Uterus (tissue), 4 donors: Measurements from ENCODE around the gene PBXIP1. TPM values are rescaled to one million over a fixed set of nuclear protein-coding genes. Genes with fewer than 3 reads are reported as not detected.

ENCODE experiments used
- DNase-seq, 2 donors: peaks; one replicate each; pipeline ENCODE4 v3.0.0-alpha.2; 2019 to 2020
- H3K27ac ChIP-seq, 2 donors: fragments of 200-600 bp; sonication (generic); 1 replicate in 1 of 2; 2 replicates in 1 of 2; pipeline ENCODE4 v1.5.1; 2016 to 2018
- H3K27me3 ChIP-seq, 2 donors: fragments of 200-600 bp; sonication (generic); one replicate each; pipeline ENCODE4 v1.5.1; 2018 to 2019; ENCODE audit warnings: control low read depth in 1 of 2
- H3K36me3 ChIP-seq, 2 donors: fragments of 200-600 bp; sonication (generic); one replicate each; pipeline ENCODE4 v1.5.1; 2019; ENCODE audit warnings: control low read depth in 1 of 2
- H3K4me1 ChIP-seq, 2 donors: fragments of 200-600 bp; sonication (generic); one replicate each; pipeline ENCODE4 v1.5.1; 2018 to 2019; ENCODE audit warnings: control low read depth in 1 of 2
- H3K4me3 ChIP-seq, 2 donors: fragments of 200-600 bp; sonication (generic); 1 replicate in 1 of 2; 2 replicates in 1 of 2; pipeline ENCODE4 v1.5.1; 2018 to 2019; ENCODE audit warnings: mild to moderate bottlenecking in 1 of 2
- H3K9me3 ChIP-seq, 2 donors: fragments of 200-600 bp; sonication (generic); one replicate each; pipeline ENCODE4 v1.5.1; 2019; ENCODE audit warnings: control low read depth in 1 of 2
- POLR2A ChIP-seq, 2 donors: fragments of 450-650 bp; IDR thresholded peaks; one replicate each; pipeline ENCODE4 v1.6.1; 2016; ENCODE audit warnings: antibody characterized with exemption in 2 of 2, mild to moderate bottlenecking in 1 of 2, moderate library complexity in 1 of 2
- intact Hi-C: fragments of 100-400 bp; cut with DNase I; formaldehyde crosslinking; loops from one replicate; pipeline ENCODE4 v1.15.1; 2023; ENCODE audit warnings: low total_unique reads
- total RNA-seq, 4 donors: library from RNA; depleted of rRNA in 3 of 4; stranded (reverse); fragments of >200 nt in 3 of 4; gene quantifications; one replicate each; pipeline versions ENCODE4 v1.1.0 to v1.2.4, GENCODE V29; 2014 to 2023
- TF ChIP-seq, protein P1 (sequence below), 4 experiments: fragments of 200-600 bp in 2 of 4; fragments of 450-650 bp in 2 of 4; sonication (generic) in 2 of 4; IDR thresholded peaks; one replicate each; pipeline ENCODE4 v1.5.1; 2016 to 2019; ENCODE audit warnings: antibody characterized with exemption in 4 of 4, mild to moderate bottlenecking in 2 of 4, moderate library complexity in 1 of 4
- donor health status: DM: yes; HTN: yes; CAD: no.

Gene PBXIP1
- total RNA-seq, 4 donors from 2014 or later = 34.4 to 151 (median 88.6) TPM

GRCh38 chr1:154935749-154936554 lies 19.9 kb downstream of the PBXIP1 start:
- peak overlapping the region; percentile 93 to 98 for H3K27ac ChIP-seq
- no peaks in the 10 kb centered on the region for H3K4me1 ChIP-seq
- H3K9me3 ChIP-seq = no peaks in the 10 kb centered on the region
- no peak for DNase-seq
- H3K36me3 ChIP-seq = no peaks in the 10 kb centered on the region
- no peaks in the 10 kb centered on the region for H3K27me3 ChIP-seq
- TF ChIP-seq POLR2A (IDR thresholded peaks at IDR 0.05) = no peak
- TF ChIP-seq, protein P1, sequence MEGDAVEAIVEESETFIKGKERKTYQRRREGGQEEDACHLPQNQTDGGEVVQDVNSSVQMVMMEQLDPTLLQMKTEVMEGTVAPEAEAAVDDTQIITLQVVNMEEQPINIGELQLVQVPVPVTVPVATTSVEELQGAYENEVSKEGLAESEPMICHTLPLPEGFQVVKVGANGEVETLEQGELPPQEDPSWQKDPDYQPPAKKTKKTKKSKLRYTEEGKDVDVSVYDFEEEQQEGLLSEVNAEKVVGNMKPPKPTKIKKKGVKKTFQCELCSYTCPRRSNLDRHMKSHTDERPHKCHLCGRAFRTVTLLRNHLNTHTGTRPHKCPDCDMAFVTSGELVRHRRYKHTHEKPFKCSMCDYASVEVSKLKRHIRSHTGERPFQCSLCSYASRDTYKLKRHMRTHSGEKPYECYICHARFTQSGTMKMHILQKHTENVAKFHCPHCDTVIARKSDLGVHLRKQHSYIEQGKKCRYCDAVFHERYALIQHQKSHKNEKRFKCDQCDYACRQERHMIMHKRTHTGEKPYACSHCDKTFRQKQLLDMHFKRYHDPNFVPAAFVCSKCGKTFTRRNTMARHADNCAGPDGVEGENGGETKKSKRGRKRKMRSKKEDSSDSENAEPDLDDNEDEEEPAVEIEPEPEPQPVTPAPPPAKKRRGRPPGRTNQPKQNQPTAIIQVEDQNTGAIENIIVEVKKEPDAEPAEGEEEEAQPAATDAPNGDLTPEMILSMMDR (IDR thresholded peaks at IDR 0.05) = no peak
- H3K4me3 ChIP-seq = peak overlapping the region; percentile 56 to 59
- intact Hi-C loops = no loop called here

DNA sequence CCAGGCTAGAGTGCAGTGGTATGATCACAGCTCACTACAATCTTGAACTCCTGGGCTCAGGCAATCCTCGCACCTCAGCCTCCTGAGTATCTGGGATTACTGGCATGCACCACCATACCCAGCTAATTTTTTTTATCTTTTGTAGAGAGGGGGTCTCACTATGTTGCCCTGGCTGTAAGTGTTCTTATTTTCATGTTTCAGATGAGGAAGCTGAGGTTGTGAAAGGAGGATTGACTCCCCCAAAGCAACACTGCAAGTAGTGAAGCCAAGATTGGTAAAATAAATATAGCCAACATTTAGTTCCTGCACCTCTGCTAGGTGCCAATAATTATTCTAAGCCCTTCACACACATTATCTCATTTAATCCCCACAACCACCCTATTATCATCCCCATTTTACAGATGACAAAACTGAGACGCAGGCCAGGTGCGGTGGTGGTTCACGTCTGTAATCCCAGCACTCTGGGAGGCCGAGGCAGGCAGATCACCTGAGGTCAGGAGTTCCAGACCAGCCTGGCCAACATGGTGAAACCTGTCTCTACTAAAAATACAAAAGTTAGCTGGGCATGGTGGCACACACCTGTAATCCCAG lies 21.4 kb downstream of the PBXIP1 start:
- Histone ChIP-seq H3K36me3 (no peaks in the 10 kb centered on the region), H3K4me3 (no peak overlapping the region), H3K4me1 (no peaks in the 10 kb centered on the region), H3K9me3 (no peaks in the 10 kb centered on the region), H3K27me3 (no peaks in the 10 kb centered on the region), H3K27ac (no peak overlapping the region)
- intact Hi-C loops = no loop called here
- TF ChIP-seq, protein P1 (IDR thresholded peaks at IDR 0.05) = no peak
- TF ChIP-seq POLR2A (IDR thresholded peaks at IDR 0.05) = no peak
- no peak for DNase-seq

GRCh38 chr1:154931940-154932487 lies 23.9 kb downstream of the PBXIP1 start:
- DNase-seq = no peak
- Histone ChIP-seq H3K9me3 (no peaks in the 10 kb centered on the region), H3K4me1 (no peaks in the 10 kb centered on the region), H3K36me3 (no peaks in the 10 kb centered on the region), H3K27me3 (no peaks in the 10 kb centered on the region), H3K4me3 (no peak overlapping the region), H3K27ac (no peak overlapping the region)
- intact Hi-C loops = no loop called here
- TF ChIP-seq, protein P1 (IDR thresholded peaks at IDR 0.05) = no peak
- no peak for TF ChIP-seq POLR2A (IDR thresholded peaks at IDR 0.05)

DNA sequence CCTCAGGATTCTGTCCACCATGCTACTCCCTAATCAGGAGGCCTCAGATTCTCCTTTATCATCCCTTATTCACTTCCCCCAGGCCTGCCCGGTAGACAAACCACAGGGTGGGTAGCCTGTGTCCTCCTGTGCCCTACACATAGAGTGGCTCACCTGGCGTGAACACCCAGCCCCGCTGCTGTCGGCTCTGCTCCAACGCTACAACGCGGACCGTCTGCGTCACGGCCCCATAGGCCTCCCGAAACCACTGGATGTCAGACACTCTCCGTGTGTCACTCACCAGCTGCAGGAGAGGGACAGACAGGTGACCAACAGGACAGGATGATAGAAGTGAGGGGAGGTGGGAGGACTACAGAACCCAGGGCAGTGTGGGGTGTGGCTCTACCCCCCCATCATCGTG lies 29.7 kb downstream of the PBXIP1 start:
- no peak overlapping the region for H3K27ac ChIP-seq
- intact Hi-C loops = no loop called here
- no peaks in the 10 kb centered on the region for H3K36me3 ChIP-seq
- DNase-seq = no peak
- H3K27me3 ChIP-seq = no peaks in the 10 kb centered on the region
- no peaks in the 10 kb centered on the region for H3K9me3 ChIP-seq
- no peak overlapping the region for H3K4me3 ChIP-seq
- no peaks in the 10 kb centered on the region for H3K4me1 ChIP-seq
- TF ChIP-seq, protein P1 (IDR thresholded peaks at IDR 0.05) = no peak
- no peak for TF ChIP-seq POLR2A (IDR thresholded peaks at IDR 0.05)
